ENCODE results near the gene ELMO1. TPM values are rescaled to one million over a fixed set of nuclear protein-coding genes. Genes with fewer than 3 reads are reported as not detected.

ELMO1 gene
- polyA plus RNA-seq, 1 donor (not counting 4 experiments of a cell fraction or from before 2014, with no cell fraction given): not detected

DNA sequence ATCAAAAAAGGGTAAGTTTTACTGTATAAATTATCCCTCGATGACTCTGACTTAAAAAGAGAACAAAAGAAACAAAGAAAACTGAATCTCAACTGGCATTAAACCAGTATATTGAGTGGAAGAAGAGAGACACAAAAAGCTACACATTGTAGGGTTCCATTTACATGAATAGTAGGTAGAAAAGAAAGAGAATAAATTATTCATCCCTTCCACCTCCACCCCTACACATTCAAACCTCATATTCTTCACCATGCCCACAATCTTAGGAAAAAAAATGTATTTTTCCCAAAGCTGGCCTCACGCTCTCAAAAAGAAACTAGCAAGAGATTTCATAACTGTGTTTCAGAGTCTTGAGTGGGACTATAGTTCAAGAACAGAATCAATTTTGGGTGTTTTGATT lies 377.5 kb downstream of the ELMO1 start:
- H3K9me1 ChIP-seq (ENCODE audit: control insufficient read depth, extremely low read depth, insufficient read depth, low read length): no peaks in the 10 kb centered on the region
- H3K27ac ChIP-seq (ENCODE audit: control insufficient read depth, insufficient read depth, low read length): no peak overlapping the region
- no peak for DNase-seq (ENCODE audit: low read depth, low spot score)
- H4K20me1 ChIP-seq (ENCODE audit: control insufficient read depth, extremely low read depth, insufficient read depth, low read length): no peaks in the 10 kb centered on the region
- no peaks in the 10 kb centered on the region for H3K9me3 ChIP-seq (ENCODE audit: control insufficient read depth, low read depth, low read length)
- TF ChIP-seq, protein P1, sequence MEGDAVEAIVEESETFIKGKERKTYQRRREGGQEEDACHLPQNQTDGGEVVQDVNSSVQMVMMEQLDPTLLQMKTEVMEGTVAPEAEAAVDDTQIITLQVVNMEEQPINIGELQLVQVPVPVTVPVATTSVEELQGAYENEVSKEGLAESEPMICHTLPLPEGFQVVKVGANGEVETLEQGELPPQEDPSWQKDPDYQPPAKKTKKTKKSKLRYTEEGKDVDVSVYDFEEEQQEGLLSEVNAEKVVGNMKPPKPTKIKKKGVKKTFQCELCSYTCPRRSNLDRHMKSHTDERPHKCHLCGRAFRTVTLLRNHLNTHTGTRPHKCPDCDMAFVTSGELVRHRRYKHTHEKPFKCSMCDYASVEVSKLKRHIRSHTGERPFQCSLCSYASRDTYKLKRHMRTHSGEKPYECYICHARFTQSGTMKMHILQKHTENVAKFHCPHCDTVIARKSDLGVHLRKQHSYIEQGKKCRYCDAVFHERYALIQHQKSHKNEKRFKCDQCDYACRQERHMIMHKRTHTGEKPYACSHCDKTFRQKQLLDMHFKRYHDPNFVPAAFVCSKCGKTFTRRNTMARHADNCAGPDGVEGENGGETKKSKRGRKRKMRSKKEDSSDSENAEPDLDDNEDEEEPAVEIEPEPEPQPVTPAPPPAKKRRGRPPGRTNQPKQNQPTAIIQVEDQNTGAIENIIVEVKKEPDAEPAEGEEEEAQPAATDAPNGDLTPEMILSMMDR (optimal IDR thresholded peaks at IDR 0.05 in 1 of 3, IDR thresholded peaks at IDR 0.05 in 1 of 3, conservative IDR thresholded peaks at IDR 0.05 in 1 of 3; ENCODE audit: extremely low read depth in 1 of 3, insufficient read depth in 2 of 3, low read length in 3 of 3): no peak
- no peak for TF ChIP-seq EZH2 (IDR thresholded peaks at IDR 0.05; ENCODE audit: low read length)
- H3K9ac ChIP-seq (ENCODE audit: control insufficient read depth, extremely low read depth, insufficient read depth, low read length): no peak overlapping the region
- no peaks in the 10 kb centered on the region for H3K36me3 ChIP-seq (ENCODE audit: control insufficient read depth in 2 of 2, extremely low read depth in 1 of 2, insufficient read depth in 2 of 2, low read length in 2 of 2)
- H3K4me3 ChIP-seq (ENCODE audit: control insufficient read depth in 2 of 3, extremely low read depth in 1 of 3, insufficient read depth in 2 of 3, low read depth in 1 of 3, low read length in 3 of 3): no peak overlapping the region
- no peak for FAIRE-seq
- no peak overlapping the region for H3K4me2 ChIP-seq (ENCODE audit: control insufficient read depth, extremely low read depth, insufficient read depth, low read depth, low read length)
- no peaks in the 10 kb centered on the region for H3K79me2 ChIP-seq (ENCODE audit: control insufficient read depth, insufficient read depth, low read length)
- dilution Hi-C loops (cut with MboI; ENCODE audit: extremely low pct_ligation_motif_present, low sequenced_read_pairs): no loop called here
- no peaks in the 10 kb centered on the region for H3K27me3 ChIP-seq (ENCODE audit: control insufficient read depth, extremely low read depth, insufficient read depth, low read length)
- H2AFZ ChIP-seq (ENCODE audit: control insufficient read depth, low read length): no peak overlapping the region
- H3K4me1 ChIP-seq (ENCODE audit: control insufficient read depth, extremely low read depth, insufficient read depth, low read length): no peaks in the 10 kb centered on the region

GRCh38 chr7:37070471-37070870 lies 378.2 kb downstream of the ELMO1 start:
- H3K4me1 ChIP-seq (ENCODE audit: control insufficient read depth, extremely low read depth, insufficient read depth, low read length): no peaks in the 10 kb centered on the region
- no peaks in the 10 kb centered on the region for H3K79me2 ChIP-seq (ENCODE audit: control insufficient read depth, insufficient read depth, low read length)
- H3K27ac ChIP-seq (ENCODE audit: control insufficient read depth, insufficient read depth, low read length): no peak overlapping the region
- H3K4me2 ChIP-seq (ENCODE audit: control insufficient read depth, extremely low read depth, insufficient read depth, low read depth, low read length): no peak overlapping the region
- dilution Hi-C loops (cut with MboI; ENCODE audit: extremely low pct_ligation_motif_present, low sequenced_read_pairs): no loop called here
- no peaks in the 10 kb centered on the region for H3K9me1 ChIP-seq (ENCODE audit: control insufficient read depth, extremely low read depth, insufficient read depth, low read length)
- no peak overlapping the region for H2AFZ ChIP-seq (ENCODE audit: control insufficient read depth, low read length)
- no peak overlapping the region for H3K9ac ChIP-seq (ENCODE audit: control insufficient read depth, extremely low read depth, insufficient read depth, low read length)
- no peaks in the 10 kb centered on the region for H3K36me3 ChIP-seq (ENCODE audit: control insufficient read depth in 2 of 2, extremely low read depth in 1 of 2, insufficient read depth in 2 of 2, low read length in 2 of 2)
- H3K9me3 ChIP-seq (ENCODE audit: control insufficient read depth, low read depth, low read length): no peaks in the 10 kb centered on the region
- DNase-seq (ENCODE audit: low read depth, low spot score): no peak
- no peak overlapping the region for H3K4me3 ChIP-seq (ENCODE audit: control insufficient read depth in 2 of 3, extremely low read depth in 1 of 3, insufficient read depth in 2 of 3, low read depth in 1 of 3, low read length in 3 of 3)
- TF ChIP-seq, protein P1 (optimal IDR thresholded peaks at IDR 0.05 in 1 of 3, IDR thresholded peaks at IDR 0.05 in 1 of 3, conservative IDR thresholded peaks at IDR 0.05 in 1 of 3; ENCODE audit: extremely low read depth in 1 of 3, insufficient read depth in 2 of 3, low read length in 3 of 3): no peak
- TF ChIP-seq EZH2 (IDR thresholded peaks at IDR 0.05; ENCODE audit: low read length): no peak
- no peaks in the 10 kb centered on the region for H4K20me1 ChIP-seq (ENCODE audit: control insufficient read depth, extremely low read depth, insufficient read depth, low read length)
- FAIRE-seq: no peak
- no peaks in the 10 kb centered on the region for H3K27me3 ChIP-seq (ENCODE audit: control insufficient read depth, extremely low read depth, insufficient read depth, low read length)

All from keratinocyte (primary cell).